H1 (cell line): Measurements from ENCODE around the gene MAN2A1. TPM values are rescaled to one million over a fixed set of nuclear protein-coding genes. Genes with fewer than 3 reads are reported as not detected.

ENCODE experiments used
- CTCF ChIA-PET: fragments of 300-600 bp; sonication (Branson Sonifier 250); formaldehyde crosslinking; loops from one replicate; lab custom pipeline; 2021; ENCODE audit not compliant: partially characterized antibody; lab: Charles Lee
- POLR2A ChIA-PET: fragments of 300-600 bp; sonication (Branson Sonifier 250); formaldehyde crosslinking; loops from one replicate; lab custom pipeline; 2021; ENCODE audit warnings: inconsistent platforms; ENCODE audit not compliant: partially characterized antibody; lab: Charles Lee
- DNase-seq, 2 experiments: peaks; one replicate each; pipeline versions ENCODE4 v3.0.0 to v3.0.0-alpha.2; 2010 to 2022; ENCODE audit warnings: low spot score in 2 of 2, low read depth in 1 of 2, mixed read lengths in 1 of 2
- FAIRE-seq: peaks from 2 replicates; lab custom pipeline; 2011; peaks lifted over from hg19 to GRCh38; lab: Jason Lieb, UNC
- H2AFZ ChIP-seq: 2 replicates; pipeline ENCODE4 v1.8.1; 2012; ENCODE audit warnings: low read length, inconsistent platforms
- H2AK5ac ChIP-seq: 2 replicates; pipeline ENCODE4 v1.6.1; 2013; ENCODE audit warnings: low read depth, low read length
- H2BK120ac ChIP-seq: replicated peaks from 2 replicates; pipeline ENCODE3; 2013; ENCODE audit warnings: low read depth, low read length, inconsistent platforms
- H2BK12ac ChIP-seq: 2 replicates; pipeline ENCODE4 v1.6.1; 2013; ENCODE audit warnings: low read depth, low read length
- H2BK15ac ChIP-seq: 2 replicates; pipeline ENCODE4 v1.6.1; 2013; ENCODE audit warnings: low read length
- H2BK20ac ChIP-seq: 2 replicates; pipeline ENCODE4 v1.6.1; 2013; ENCODE audit warnings: low read length
- H2BK5ac ChIP-seq: 2 replicates; pipeline ENCODE4 v1.6.1; 2013; ENCODE audit warnings: low read depth, low read length
- H3K14ac ChIP-seq: 2 replicates; pipeline ENCODE4 v1.6.1; 2013; ENCODE audit warnings: inconsistent platforms; ENCODE audit not compliant: insufficient read length
- H3K18ac ChIP-seq: 2 replicates; pipeline ENCODE4 v1.6.1; 2013; ENCODE audit warnings: low read length; ENCODE audit errors: extremely low read depth
- H3K23ac ChIP-seq: 2 replicates; pipeline ENCODE4 v1.6.1; 2013; ENCODE audit warnings: inconsistent platforms; ENCODE audit not compliant: insufficient read length
- H3K23me2 ChIP-seq: 2 replicates; pipeline ENCODE4 v1.6.1; 2013; ENCODE audit warnings: low read depth, low read length
- H3K27ac ChIP-seq: 2 replicates; pipeline ENCODE4 v1.6.1; 2011; ENCODE audit warnings: low read depth, low read length, inconsistent platforms
- H3K27me3 ChIP-seq, 4 experiments: replicated peaks in 1 of 4; 1 replicate in 1 of 4; 2 replicates in 3 of 4; pipeline versions ENCODE4 v1.6.1 to v1.8.1; 2011 to 2013; ENCODE audit warnings: low read length in 3 of 4, mild to moderate bottlenecking in 3 of 4, inconsistent platforms in 2 of 4, mixed read lengths in 2 of 4, moderate library complexity in 1 of 4; ENCODE audit not compliant: control insufficient read depth in 3 of 4, insufficient read depth in 3 of 4; ENCODE audit errors: extremely low read depth in 1 of 4
- H3K36me3 ChIP-seq, 4 experiments: 2 replicates each; pipeline versions ENCODE4 v1.6.1 to v1.8.1; 2011 to 2013; ENCODE audit warnings: mild to moderate bottlenecking in 4 of 4, low read length in 3 of 4, moderate library complexity in 2 of 4, control low read depth in 1 of 4, inconsistent platforms in 1 of 4; ENCODE audit not compliant: insufficient read depth in 4 of 4, control insufficient read depth in 2 of 4
- H3K4ac ChIP-seq: replicated peaks from 2 replicates; pipeline ENCODE3; 2013; ENCODE audit warnings: low read length, low read depth, mixed read lengths, inconsistent platforms; ENCODE audit not compliant: insufficient read length
- H3K4me1 ChIP-seq, 4 experiments: replicated peaks in 1 of 4; 1 replicate in 1 of 4; 2 replicates in 3 of 4; pipeline versions ENCODE4 v1.6.1 to v1.8.1; 2011 to 2013; ENCODE audit warnings: low read length in 3 of 4, inconsistent platforms in 2 of 4, mixed read lengths in 1 of 4; ENCODE audit not compliant: insufficient read depth in 4 of 4, control insufficient read depth in 3 of 4
- H3K4me2 ChIP-seq, 2 experiments: 2 replicates each; pipeline versions ENCODE4 v1.6.1 to v1.8.1; 2011 to 2013; ENCODE audit warnings: low read depth in 2 of 2, low read length in 2 of 2, control low read depth in 1 of 2, inconsistent platforms in 1 of 2, mild to moderate bottlenecking in 1 of 2; ENCODE audit not compliant: insufficient read depth in 1 of 2
- H3K4me3 ChIP-seq, 4 experiments: fragments of 200-600, 300-600 bp in 1 of 4; sonication (generic), shearing (Covaris generic), sonication (Bioruptor Twin) in 1 of 4; 2 replicates each; pipeline versions ENCODE4 v1.5.1 to v1.8.1; 2011 to 2016; ENCODE audit warnings: low read length in 4 of 4, low read depth in 3 of 4, control low read depth in 2 of 4, inconsistent platforms in 2 of 4, mild to moderate bottlenecking in 2 of 4, mixed read lengths in 1 of 4, moderate library complexity in 1 of 4; ENCODE audit not compliant: insufficient read depth in 2 of 4; ENCODE audit errors: extremely low read depth in 1 of 4
- H3K56ac ChIP-seq: replicated peaks from 2 replicates; pipeline ENCODE3; 2013; ENCODE audit warnings: low read depth, mild to moderate bottlenecking, mixed read lengths, low read length, inconsistent platforms; ENCODE audit not compliant: insufficient read length
- H3K79me1 ChIP-seq: 2 replicates; pipeline ENCODE4 v1.6.1; 2013; ENCODE audit warnings: low read depth, low read length, control low read depth
- H3K79me2 ChIP-seq, 2 experiments: 2 replicates each; pipeline versions ENCODE4 v1.6.1 to v1.8.1; 2012 to 2013; ENCODE audit warnings: low read length in 2 of 2, mild to moderate bottlenecking in 2 of 2, inconsistent platforms in 1 of 2; ENCODE audit not compliant: insufficient read depth in 2 of 2, control insufficient read depth in 1 of 2
- H3K9ac ChIP-seq, 4 experiments: replicated peaks in 1 of 4; 1 replicate in 1 of 4; 2 replicates in 3 of 4; pipeline versions ENCODE4 v1.6.1 to v1.8.1; 2011 to 2013; ENCODE audit warnings: low read depth in 3 of 4, low read length in 3 of 4, control low read depth in 2 of 4, mild to moderate bottlenecking in 2 of 4, moderate library complexity in 2 of 4, inconsistent platforms in 1 of 4; ENCODE audit errors: extremely low read depth in 1 of 4
- H3K9me3 ChIP-seq, 2 experiments: 2 replicates each; pipeline versions ENCODE4 v1.6.1 to v1.8.1; 2012 to 2013; ENCODE audit warnings: mild to moderate bottlenecking in 2 of 2, moderate library complexity in 2 of 2, control low read depth in 1 of 2, inconsistent platforms in 1 of 2, low read depth in 1 of 2, low read length in 1 of 2, mixed read lengths in 1 of 2; ENCODE audit not compliant: insufficient read depth in 2 of 2
- H4K20me1 ChIP-seq, 2 experiments: replicated peaks in 1 of 2; 2 replicates each; pipeline versions ENCODE3 to v1.8.1; 2011 to 2013; ENCODE audit warnings: inconsistent platforms in 2 of 2, low read length in 2 of 2, mild to moderate bottlenecking in 1 of 2; ENCODE audit not compliant: insufficient read depth in 2 of 2, control insufficient read depth in 1 of 2
- H4K5ac ChIP-seq: 2 replicates; pipeline ENCODE4 v1.6.1; 2013; ENCODE audit warnings: low read length, low read depth, mixed read lengths, inconsistent platforms; ENCODE audit not compliant: insufficient read length
- H4K8ac ChIP-seq: 2 replicates; pipeline ENCODE4 v1.8.0; 2013; ENCODE audit warnings: mild to moderate bottlenecking, moderate library complexity, low read length, inconsistent platforms; ENCODE audit not compliant: insufficient read depth; ENCODE audit errors: extremely low read depth
- H4K91ac ChIP-seq: replicated peaks from 2 replicates; pipeline ENCODE3; 2013; ENCODE audit warnings: low read length, mixed read lengths, inconsistent platforms; ENCODE audit not compliant: insufficient read length
- EP300 ChIP-seq, 2 experiments: IDR thresholded peaks; 1 replicate in 1 of 2; 2 replicates in 1 of 2; pipeline ENCODE4 v1.6.1; 2011 to 2012; ENCODE audit warnings: low read depth in 2 of 2, low read length in 2 of 2, mild to moderate bottlenecking in 2 of 2, borderline replicate concordance in 1 of 2, inconsistent platforms in 1 of 2, moderate library complexity in 1 of 2
- NANOG ChIP-seq: IDR thresholded peaks from 2 replicates; pipeline ENCODE4 v1.6.1; 2011; ENCODE audit warnings: low read length, low read depth, mild to moderate bottlenecking, inconsistent platforms; ENCODE audit not compliant: insufficient read depth, poor library complexity, severe bottlenecking
- WGBS, 2 experiments: shearing (Covaris generic) in 1 of 2; methylation state at CpG; one replicate each; pipeline versions ENCODE4 v1.1.6 to v1.1.7; 2013 to 2015; ENCODE audit warnings: low lambda C conversion rate in 2 of 2, mixed read lengths in 2 of 2, inconsistent platforms in 1 of 2, low coverage in 1 of 2, missing lambda C conversion rate in 1 of 2; ENCODE audit not compliant: insufficient replicate concordance in 2 of 2, insufficient coverage in 1 of 2, insufficient read length in 1 of 2; ENCODE audit errors: extremely low coverage in 1 of 2, missing lambda C conversion rate in 1 of 2; 5-methylcytosine and 5-hydroxymethylcytosine counted together
- polyA plus RNA-seq, 7 experiments: library from polyadenylated mRNA; depleted of rRNA in 3 of 7; stranded (reverse) in 5 of 7; unstranded in 2 of 7; fragments of >200 nt in 5 of 7; fragments of 200-250 nt in 2 of 7; gene quantifications; 1 replicate in 5 of 7; 2 replicates in 1 of 7; 4 replicates in 1 of 7; pipeline versions ENCODE4 v1.2.1 to v1.2.3, GENCODE V29; 2011 to 2013; ENCODE audit warnings: missing spikeins in 2 of 7, mixed read lengths in 2 of 7
- total RNA-seq: library from RNA; stranded (reverse); fragmentation: NEBNext Ultra II Directional; extraction: Animal tissue kit (Norgen Biotek cat#: 25700); gene quantifications from 2 replicates; pipeline ENCODE4 v1.2.1, GENCODE V29; 2021

Gene MAN2A1
- total and polyA plus RNA-seq, 2 of the 8 experiments (the other 6 are each of a cell fraction or from before 2014, with no cell fraction given), result 29.1 to 102 TPM

GRCh38 chr5:109678447-109678846, 11.3 kb upstream of the MAN2A1 start:
- H2AFZ ChIP-seq, result no peak overlapping the region
- DNase-seq (no peak), FAIRE-seq (no peak)
- H3K36me3 ChIP-seq, result no peaks in the 10 kb centered on the region; a peak in 1 of 8 replicates
- H3K18ac ChIP-seq, result no peak overlapping the region
- POLR2A ChIA-PET, result no interaction called here
- H3K27me3 ChIP-seq, result no peaks in the 10 kb centered on the region
- no peak overlapping the region for H3K56ac ChIP-seq
- no peak overlapping the region for H3K4me2 ChIP-seq
- no peaks in the 10 kb centered on the region for H3K79me1 ChIP-seq
- CTCF ChIA-PET, result no interaction called here
- no peaks in the 10 kb centered on the region; a peak in 1 of 7 replicates for H3K4me1 ChIP-seq
- H4K20me1 ChIP-seq, result no peaks in the 10 kb centered on the region
- H2BK5ac ChIP-seq, result no peak overlapping the region
- no peak overlapping the region for H2BK120ac ChIP-seq
- no peaks in the 10 kb centered on the region for H3K79me2 ChIP-seq
- H3K4ac ChIP-seq, result no peak overlapping the region
- TF ChIP-seq EP300 (IDR thresholded peaks at IDR 0.05; ENCODE audit: borderline replicate concordance in 1 of 2, low read depth in 2 of 2, low read length in 2 of 2) (no peak), NANOG (no peak)
- WGBS, 2 experiments, result 91 to 100% methylated on average over 1 to 3 of the region's 3 CpGs
- no peak overlapping the region for H2AK5ac ChIP-seq
- H3K14ac ChIP-seq, result no peak overlapping the region
- no peak overlapping the region for H2BK12ac ChIP-seq
- H4K91ac ChIP-seq, result no peak overlapping the region
- H3K9ac ChIP-seq, result no peak overlapping the region
- H3K23ac ChIP-seq, result no peak overlapping the region
- H4K5ac ChIP-seq, result no peak overlapping the region
- H2BK15ac ChIP-seq, result no peak overlapping the region
- H4K8ac ChIP-seq, result no peak overlapping the region
- H3K4me3 ChIP-seq, result no peak overlapping the region
- no peak overlapping the region for H3K27ac ChIP-seq
- no peaks in the 10 kb centered on the region for H3K23me2 ChIP-seq
- no peaks in the 10 kb centered on the region for H3K9me3 ChIP-seq
- H2BK20ac ChIP-seq, result no peak overlapping the region
